CD4-positive, alpha-beta T cell treated with Interleukin-4 for 1 hour (primary cell): ENCODE results near the gene NACC2.
A peak's percentile ranks its signal among the peaks of the same experiment; 100 is the strongest.
"Not testable (repeated sequence)": the region's sequence is repeated elsewhere in the genome, so short reads cannot be mapped to it uniquely, and the experiment has no call there.

Experiments
- DNase-seq, 2 donors: peaks; one replicate each; pipeline ENCODE4 v3.0.0-alpha.2; 2020 to 2022

Gene NACC2

GRCh38 chr9:135971111-135971766 is 123.8 kb downstream of the NACC2 start:
- DNase-seq = no peak

DNA sequence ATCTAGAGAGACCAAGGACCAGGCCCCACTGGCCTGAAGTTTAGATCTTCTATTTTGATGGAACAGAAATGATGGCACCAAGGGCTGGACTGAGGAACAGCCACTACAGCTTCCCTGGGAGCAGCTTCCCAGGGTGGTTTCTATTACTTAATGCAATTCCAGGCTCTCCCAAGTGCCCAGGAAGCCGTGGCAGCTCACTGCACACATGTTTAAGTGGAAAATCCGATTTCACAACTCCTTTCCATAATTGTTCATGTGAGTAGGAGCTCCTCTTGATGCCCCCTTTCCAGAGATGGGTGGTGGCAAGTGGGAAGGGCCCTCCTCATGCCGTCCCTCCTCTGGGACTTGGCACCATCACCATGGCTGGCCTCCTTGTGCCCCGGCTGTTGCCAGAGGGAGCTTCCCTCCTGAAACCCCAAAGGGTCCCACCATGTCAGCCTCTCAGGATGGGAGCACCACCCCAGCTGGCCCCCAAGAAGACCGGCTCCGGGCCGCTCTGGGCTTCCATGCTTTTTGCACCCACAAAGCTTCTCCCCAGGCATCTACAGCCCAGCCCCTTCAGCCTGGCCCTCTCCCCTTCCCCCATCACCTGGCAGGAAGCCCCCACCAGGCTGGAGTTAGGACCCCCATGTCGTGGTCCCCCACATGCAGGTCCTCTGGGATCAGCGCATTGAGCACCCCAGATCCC is 124.8 kb downstream of the NACC2 start:
- no peak for DNase-seq

DNA sequence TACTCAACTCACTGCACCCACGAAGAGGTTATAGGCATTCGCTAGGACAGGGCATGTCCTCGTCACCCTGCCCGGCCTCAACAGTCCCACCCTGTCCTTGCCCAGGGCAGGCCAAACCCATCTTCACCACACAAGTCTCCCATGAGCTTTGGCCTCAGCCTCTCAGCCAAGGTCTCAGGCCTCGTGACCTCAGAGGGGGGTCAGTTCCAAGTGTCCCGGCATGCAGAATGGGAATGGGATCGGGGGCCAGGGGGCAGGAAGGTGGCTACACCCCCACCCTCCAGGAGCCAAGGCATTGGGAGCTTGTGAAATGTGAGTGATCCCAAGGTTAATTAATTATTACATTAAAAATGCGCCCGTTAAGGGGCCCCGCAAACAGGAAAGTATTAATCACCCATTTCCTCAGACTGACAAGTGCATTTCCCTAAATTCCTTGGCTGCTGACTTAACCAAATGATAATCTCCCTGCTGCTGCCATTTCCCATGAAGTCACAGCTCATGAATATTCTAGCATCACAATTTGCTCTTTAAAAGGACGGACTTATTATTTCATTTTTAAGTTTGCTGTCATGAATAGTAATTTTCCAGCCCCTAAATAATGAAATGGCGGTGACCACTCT is 125.9 kb downstream of the NACC2 start:
- DNase-seq = no peak

DNA sequence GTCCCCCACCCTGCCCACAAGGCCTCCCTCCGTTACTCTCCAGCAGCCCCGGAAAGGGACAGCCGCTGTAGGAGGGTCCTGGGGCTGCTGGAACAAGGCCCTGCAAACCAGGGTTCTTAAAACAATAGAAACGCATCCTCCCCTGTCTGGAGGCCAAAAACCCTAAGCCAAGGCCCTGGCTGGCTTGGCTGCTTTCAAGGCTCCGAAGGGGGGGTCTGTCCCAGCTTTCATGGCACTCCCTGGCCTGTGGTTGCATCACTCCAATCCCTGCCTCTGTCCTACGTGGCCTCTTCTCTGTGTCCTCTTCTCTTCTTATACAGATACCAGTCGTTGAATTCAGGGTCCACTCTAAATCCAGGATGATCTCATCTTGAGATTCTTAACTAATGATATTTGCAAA is 126.5 kb downstream of the NACC2 start:
- no peak for DNase-seq

- DNase-seq = no peak
These were observed 127.0 kb downstream of the NACC2 start for GRCh38 chr9:135968083-135968476.

DNA sequence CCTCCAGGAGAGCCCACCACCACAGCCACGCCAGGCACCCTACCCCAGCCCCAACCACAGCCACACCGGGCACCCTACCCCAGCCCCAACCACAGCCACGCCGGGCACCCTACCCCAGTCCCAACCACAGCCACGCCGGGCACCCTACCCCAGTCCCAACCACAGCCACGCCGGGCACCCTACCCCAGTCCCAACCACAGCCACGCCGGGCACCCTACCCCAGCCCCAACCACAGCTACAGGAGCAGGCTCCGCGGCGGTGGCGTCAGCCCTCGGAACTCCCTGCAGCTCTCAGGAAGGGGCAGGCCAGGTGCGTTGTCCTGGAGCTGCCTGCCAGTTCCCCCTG is 128.2 kb downstream of the NACC2 start:
- DNase-seq = not testable (repeated sequence)

- no peak for DNase-seq
These were observed 129.8 kb downstream of the NACC2 start for GRCh38 chr9:135965124-135965756.

- DNase-seq = no peak
These were observed 131.2 kb downstream of the NACC2 start for GRCh38 chr9:135963938-135964337.

DNA sequence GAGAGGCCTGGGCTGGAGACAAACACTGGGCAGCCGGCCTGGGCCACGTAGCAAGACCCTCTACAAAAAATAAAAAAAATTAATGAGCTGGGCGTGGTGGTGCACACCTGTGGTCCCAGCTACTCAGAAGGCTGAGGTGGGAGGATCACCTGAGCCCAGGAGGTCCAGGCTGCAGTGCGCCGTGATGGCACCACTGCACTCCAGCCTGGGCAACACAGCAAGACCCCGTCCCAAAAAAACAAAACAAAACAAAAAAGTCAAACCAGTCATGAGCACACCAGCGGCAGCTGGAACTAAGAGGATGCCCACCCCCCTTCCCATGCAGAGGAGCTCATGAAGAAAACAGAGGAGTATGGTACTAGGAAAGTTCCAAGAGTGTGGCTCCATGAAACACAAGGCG is 131.8 kb downstream of the NACC2 start:
- no peak for DNase-seq

DNA sequence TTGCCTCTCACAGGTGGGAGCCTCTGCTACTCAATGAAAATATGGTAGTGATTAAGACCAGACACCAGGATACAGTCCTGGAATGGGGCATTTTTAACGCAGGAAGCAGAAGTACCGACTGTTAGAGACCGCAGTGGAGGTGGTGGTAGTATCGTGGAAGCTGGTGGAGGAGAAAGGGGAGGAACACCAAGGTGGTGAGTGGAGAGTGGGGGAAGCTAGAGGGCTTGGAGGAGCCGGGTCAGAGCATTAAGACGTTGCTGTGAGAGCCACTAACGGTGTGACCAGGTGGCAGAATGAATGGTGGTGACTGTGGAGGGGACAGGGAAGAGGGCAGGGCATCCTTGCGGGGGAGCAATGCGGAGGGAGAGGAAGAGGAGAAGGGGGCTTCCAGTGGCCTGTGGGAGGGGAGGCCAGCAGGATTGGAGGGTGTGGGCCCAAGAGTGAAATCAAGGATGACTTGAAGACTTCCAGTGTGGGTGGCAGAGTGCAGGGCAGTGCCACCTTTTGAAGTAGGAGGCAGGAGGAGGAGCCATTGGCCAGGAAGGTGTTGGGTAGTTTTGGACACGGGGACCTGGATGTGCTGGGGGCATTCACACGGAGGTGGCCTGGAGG is 132.3 kb downstream of the NACC2 start:
- DNase-seq = no peak

DNA sequence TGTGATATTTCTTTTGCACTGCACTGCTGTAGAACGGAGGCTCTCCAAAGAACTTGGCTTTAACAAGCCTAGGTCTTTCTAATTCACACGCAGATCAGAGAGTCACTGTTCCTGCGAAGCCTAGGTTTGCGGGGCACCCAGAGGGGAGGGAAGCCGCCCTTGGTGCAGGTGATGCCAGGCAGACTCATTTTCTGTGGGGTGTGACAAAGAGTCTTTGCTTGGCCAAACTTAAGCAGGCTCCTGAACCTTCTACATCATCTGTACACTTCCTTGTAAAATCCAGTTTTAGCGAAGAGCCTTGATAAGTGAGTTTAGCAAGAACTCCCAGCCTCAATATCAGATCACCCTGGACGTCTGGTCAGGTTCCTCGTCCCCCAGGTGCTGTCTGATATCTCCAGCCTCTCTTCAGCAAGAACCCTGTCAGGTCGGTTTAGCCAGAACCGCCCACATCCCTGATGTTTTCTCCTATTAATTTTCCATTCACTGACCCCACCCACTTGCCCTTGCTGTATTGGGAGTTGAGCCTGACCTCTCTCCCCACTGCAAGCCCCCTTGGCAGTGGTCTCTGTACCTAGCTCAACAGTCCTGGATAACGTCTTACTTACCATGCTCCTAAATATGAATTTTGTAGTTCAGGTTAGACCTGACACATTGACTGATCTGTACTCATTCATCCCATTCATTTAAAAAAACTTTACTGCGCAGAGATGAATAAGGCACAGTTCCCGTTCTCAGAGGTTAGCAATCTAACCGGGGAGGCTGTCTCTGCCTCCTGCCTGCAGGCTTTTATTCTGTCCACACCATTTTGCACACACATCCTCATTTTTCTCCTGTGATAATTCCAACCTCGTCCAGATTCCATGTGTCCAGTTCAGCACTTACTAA is 133.0 kb downstream of the NACC2 start:
- no peak for DNase-seq

DNA sequence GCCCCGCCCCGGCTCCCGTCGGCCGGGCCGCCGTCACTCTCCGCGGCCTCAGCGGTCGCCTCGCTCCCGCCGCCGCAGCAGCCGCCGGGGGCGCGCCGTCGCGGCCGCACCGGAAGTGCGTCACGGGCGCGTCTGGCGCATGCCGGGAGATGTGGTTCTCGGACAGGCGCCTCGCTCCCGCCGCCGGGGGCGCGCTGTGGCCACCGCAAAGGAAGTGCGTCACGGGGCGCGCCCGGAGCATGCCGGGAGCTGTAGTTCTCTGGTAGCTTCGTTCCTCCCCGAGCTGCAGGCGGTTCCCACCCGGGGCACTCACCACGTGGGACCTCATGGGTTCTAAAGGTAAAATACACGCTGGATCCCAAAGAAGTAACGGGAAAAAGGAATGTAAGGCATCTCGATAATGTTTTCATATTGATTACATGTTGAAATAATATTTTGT is 133.8 kb downstream of the NACC2 start, which contains the start of gene UBAC1:
TSS of gene UBAC1 (minus strand) at position 97 of the 439 bp plus-strand sequence. CDS start 211 bp downstream, outside the sequence.
- DNase-seq = peak; percentile 95 to 96

DNA sequence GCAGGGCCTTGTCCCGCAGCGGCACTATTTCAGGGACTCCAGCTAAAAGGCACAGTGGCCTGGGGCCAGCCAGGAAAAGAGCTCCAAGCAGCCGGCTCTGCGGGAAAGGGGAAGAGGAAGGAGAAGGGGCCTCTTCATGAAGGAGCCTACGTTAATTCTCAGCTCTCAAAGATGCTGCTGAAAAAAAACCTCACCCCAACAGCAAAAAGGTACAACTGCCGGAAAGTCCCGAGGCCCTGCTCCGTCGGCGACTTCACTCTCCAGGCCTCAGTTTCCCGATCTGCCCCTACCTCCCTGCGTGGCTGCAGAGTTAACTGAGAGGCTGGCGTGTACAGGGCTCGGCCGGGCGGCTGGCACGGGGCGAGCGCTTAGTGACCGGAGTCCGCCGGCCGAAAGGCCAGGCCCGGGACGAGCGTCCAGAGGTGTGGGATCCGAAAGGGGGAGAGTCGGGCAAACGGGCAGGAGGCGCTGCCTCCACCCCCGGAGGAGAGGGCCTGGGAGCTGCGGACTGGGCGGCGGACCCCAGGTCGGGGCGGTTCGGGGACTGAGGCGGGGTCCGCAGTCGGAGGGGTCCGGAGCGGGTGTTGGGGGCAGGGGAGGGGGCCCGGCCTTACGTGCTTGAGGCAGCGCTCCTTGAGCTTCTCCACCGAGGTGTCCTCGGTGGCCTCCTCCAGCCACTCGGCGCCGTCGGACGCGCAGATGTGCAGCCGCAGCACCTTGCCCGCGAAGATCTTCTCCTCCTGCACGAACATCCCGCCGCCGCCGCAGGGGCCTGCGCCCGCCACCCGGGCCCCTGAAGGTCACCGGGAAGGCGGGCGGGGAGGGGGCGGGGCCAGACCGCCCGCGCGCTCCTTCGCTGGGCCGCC is 134.4 kb downstream of the NACC2 start:
- no peak for DNase-seq

DNA sequence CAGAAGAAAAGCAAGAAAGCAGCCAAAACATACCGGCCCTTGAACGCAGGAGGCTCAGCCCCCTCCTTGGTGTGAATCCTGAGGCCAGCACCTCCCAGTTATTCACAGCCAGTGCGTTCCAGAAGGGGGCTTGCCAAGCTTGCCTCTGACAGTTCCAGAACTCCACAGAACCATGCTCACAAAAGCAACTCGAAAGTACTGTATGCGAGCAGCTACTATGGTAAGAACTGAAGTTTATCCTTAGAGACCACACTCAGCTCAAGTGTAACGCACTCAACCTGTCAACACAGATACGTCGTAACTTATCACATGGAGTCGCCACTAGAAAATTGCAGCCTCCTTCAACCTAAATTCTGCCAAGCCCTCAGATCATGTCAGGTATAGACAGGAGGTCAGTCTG is 135.3 kb downstream of the NACC2 start:
- no peak for DNase-seq

- peak in 1 of 2 donors; percentile 25 for DNase-seq
These were observed 136.6 kb downstream of the NACC2 start for GRCh38 chr9:135958485-135958884.

GRCh38 chr9:135957431-135957830 is 137.7 kb downstream of the NACC2 start:
- DNase-seq = no peak

- no peak for DNase-seq
These were observed 138.3 kb downstream of the NACC2 start for GRCh38 chr9:135956802-135957174.
